DOHH2 (cell line): ENCODE data around the gene ARHGAP22.

Experiments
- H3F3A ChIP-seq: fragments of 200-600 bp; sonication (generic), shearing (Covaris generic); 2 replicates; pipeline ENCODE4 v1.6.0; 2016; ENCODE audit warnings: antibody characterized with exemption, mild to moderate bottlenecking; ENCODE audit not compliant: control insufficient read depth, insufficient read depth
- H3K27ac ChIP-seq: fragments of 200-600 bp; sonication (generic); 2 replicates; pipeline ENCODE4 v1.5.1; 2014; ENCODE audit warnings: low read depth, mild to moderate bottlenecking, low read length, moderate library complexity
- H3K27me3 ChIP-seq: fragments of 200-600 bp; sonication (generic); 2 replicates; pipeline ENCODE4 v1.6.1; 2014; ENCODE audit warnings: mild to moderate bottlenecking, low read length, mixed read lengths; ENCODE audit not compliant: control insufficient read depth
- H3K36me3 ChIP-seq: fragments of 200-600 bp; sonication (generic); 2 replicates; pipeline ENCODE4 v1.6.1; 2014; ENCODE audit warnings: mild to moderate bottlenecking, low read length, moderate library complexity, mixed read lengths; ENCODE audit not compliant: control insufficient read depth
- H3K4me1 ChIP-seq: fragments of 200-600 bp; sonication (generic); 2 replicates; pipeline ENCODE4 v1.6.1; 2014; ENCODE audit warnings: mild to moderate bottlenecking, low read length, mixed read lengths; ENCODE audit not compliant: control insufficient read depth
- H3K4me2 ChIP-seq: fragments of 200-600 bp; sonication (generic); 2 replicates; pipeline ENCODE4 v1.6.0; 2014; ENCODE audit warnings: mild to moderate bottlenecking, low read length, moderate library complexity
- H3K4me3 ChIP-seq: fragments of 200-600 bp; sonication (generic); 2 replicates; pipeline ENCODE4 v1.5.1; 2014; ENCODE audit warnings: mild to moderate bottlenecking, low read length, mixed read lengths
- H3K79me2 ChIP-seq: fragments of 200-600 bp; sonication (generic); 2 replicates; pipeline ENCODE4 v1.6.1; 2014; ENCODE audit warnings: mild to moderate bottlenecking, low read length, mixed read lengths; ENCODE audit not compliant: control insufficient read depth
- H3K9me2 ChIP-seq: fragments of 200-600 bp; sonication (generic); replicated peaks from 2 replicates; pipeline ENCODE4 v1.6.1; 2014; ENCODE audit warnings: mild to moderate bottlenecking, low read length, mixed read lengths; ENCODE audit not compliant: control insufficient read depth
- H3K9me3 ChIP-seq: fragments of 200-600 bp; sonication (generic); 2 replicates; pipeline ENCODE4 v1.6.1; 2014; ENCODE audit warnings: antibody characterized with exemption, low read length, mixed read lengths; ENCODE audit not compliant: control insufficient read depth, insufficient read depth
- H4K20me1 ChIP-seq: fragments of 200-600 bp; sonication (generic); 2 replicates; pipeline ENCODE4 v1.6.0; 2014; ENCODE audit warnings: low read depth, mild to moderate bottlenecking, antibody characterized with exemption, low read length, moderate library complexity; ENCODE audit not compliant: control insufficient read depth, insufficient read depth
- EZH2phosphoT487 ChIP-seq: fragments of 200-600 bp; sonication (generic); IDR thresholded peaks from 2 replicates; pipeline ENCODE4 v1.6.1; 2017; ENCODE audit warnings: borderline replicate concordance, mild to moderate bottlenecking, antibody characterized with exemption, low read length, moderate library complexity, mixed read lengths
- TF ChIP-seq, protein P1 (sequence below): fragments of 200-600 bp; sonication (generic); IDR thresholded peaks from one replicate; pipeline ENCODE4 v1.5.1; 2014; ENCODE audit warnings: antibody characterized with exemption, mild to moderate bottlenecking, low read depth, low read length; ENCODE audit not compliant: poor library complexity, severe bottlenecking

The ARHGAP22 gene

DNA sequence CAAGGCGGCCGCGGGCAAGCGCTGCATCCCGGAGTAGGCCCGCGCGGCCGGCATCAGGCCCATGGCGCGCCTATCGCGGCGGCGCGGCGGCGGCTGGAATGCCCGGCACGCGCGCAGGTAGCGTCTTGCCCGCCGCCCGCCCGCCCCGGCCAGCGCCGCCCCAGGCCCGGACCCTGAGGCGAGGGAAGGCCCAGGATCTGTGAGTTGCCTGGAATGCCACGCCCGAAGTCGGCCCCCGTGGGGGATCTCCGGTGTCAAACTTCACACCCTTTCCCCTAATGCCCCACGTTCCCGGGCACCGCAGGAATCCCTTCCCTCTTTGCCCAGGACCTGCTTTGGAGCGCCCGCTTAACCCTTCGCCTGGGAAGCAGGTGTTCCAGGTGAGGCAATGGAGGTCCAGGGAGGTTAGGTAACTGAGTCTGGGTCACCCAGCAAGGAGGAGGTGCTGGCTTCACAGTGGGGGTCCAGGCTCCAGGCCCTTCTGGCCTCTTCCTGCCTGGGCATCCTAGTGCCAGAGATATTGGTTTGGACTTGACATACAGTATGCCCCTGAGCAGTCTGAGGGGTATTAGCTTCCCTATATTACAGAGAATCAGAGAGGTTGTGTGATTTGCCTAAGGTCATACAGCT lies 138.1 kb downstream of the ARHGAP22 start:
- no peaks in the 10 kb centered on the region for H3K4me1 ChIP-seq
- no peak overlapping the region for H3K4me3 ChIP-seq
- no peaks in the 10 kb centered on the region for H3F3A ChIP-seq
- H3K27ac ChIP-seq = no peak overlapping the region
- no peaks in the 10 kb centered on the region for H3K27me3 ChIP-seq
- no peaks in the 10 kb centered on the region for H4K20me1 ChIP-seq
- no peaks in the 10 kb centered on the region for H3K9me3 ChIP-seq
- no peak for TF ChIP-seq EZH2phosphoT487
- TF ChIP-seq, protein P1, sequence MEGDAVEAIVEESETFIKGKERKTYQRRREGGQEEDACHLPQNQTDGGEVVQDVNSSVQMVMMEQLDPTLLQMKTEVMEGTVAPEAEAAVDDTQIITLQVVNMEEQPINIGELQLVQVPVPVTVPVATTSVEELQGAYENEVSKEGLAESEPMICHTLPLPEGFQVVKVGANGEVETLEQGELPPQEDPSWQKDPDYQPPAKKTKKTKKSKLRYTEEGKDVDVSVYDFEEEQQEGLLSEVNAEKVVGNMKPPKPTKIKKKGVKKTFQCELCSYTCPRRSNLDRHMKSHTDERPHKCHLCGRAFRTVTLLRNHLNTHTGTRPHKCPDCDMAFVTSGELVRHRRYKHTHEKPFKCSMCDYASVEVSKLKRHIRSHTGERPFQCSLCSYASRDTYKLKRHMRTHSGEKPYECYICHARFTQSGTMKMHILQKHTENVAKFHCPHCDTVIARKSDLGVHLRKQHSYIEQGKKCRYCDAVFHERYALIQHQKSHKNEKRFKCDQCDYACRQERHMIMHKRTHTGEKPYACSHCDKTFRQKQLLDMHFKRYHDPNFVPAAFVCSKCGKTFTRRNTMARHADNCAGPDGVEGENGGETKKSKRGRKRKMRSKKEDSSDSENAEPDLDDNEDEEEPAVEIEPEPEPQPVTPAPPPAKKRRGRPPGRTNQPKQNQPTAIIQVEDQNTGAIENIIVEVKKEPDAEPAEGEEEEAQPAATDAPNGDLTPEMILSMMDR = no peak
- no peaks in the 10 kb centered on the region for H3K9me2 ChIP-seq
- no peaks in the 10 kb centered on the region for H3K36me3 ChIP-seq
- no peak overlapping the region for H3K4me2 ChIP-seq
- no peaks in the 10 kb centered on the region for H3K79me2 ChIP-seq

DNA sequence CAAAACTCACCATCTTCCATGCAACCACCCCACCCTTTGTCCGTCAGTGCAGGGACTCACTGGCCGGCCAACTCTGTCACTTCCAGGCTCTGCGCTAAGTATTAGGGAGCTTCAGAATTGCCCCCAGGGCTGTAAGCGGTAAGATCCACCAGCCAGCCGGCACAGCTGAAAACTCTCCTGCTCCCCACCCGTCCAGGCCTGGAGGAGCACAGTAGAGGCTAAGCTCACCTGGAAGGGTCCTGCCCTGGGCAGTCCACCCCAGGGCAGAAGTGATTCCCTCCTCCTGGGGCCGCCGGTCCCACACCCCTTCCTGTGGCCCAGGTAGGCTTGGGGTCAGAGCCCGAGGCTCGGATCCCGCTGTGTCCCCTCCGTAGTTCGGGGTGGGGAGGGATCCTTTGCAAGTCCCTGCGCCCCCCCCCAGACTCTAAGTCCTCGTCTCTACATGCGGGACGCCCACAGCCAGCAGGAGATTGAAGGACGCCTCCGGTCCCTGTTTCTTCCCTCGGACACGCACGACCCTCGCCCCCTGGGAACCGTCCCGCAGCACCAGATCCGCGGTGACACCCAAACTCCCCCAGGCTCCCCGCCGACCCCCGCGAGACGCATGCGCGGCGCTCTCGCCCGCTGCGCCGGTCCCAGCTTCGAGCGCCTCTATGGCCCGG lies 138.9 kb downstream of the ARHGAP22 start:
- H3K79me2 ChIP-seq = no peaks in the 10 kb centered on the region
- H4K20me1 ChIP-seq = no peaks in the 10 kb centered on the region
- H3K4me2 ChIP-seq = no peak overlapping the region
- no peaks in the 10 kb centered on the region for H3K4me1 ChIP-seq
- H3K4me3 ChIP-seq = no peak overlapping the region
- H3K27ac ChIP-seq = no peak overlapping the region
- H3F3A ChIP-seq = no peaks in the 10 kb centered on the region
- H3K36me3 ChIP-seq = no peaks in the 10 kb centered on the region
- H3K27me3 ChIP-seq = no peaks in the 10 kb centered on the region
- H3K9me3 ChIP-seq = no peaks in the 10 kb centered on the region
- no peak for TF ChIP-seq EZH2phosphoT487
- TF ChIP-seq, protein P1 = no peak
- H3K9me2 ChIP-seq = no peaks in the 10 kb centered on the region

DNA sequence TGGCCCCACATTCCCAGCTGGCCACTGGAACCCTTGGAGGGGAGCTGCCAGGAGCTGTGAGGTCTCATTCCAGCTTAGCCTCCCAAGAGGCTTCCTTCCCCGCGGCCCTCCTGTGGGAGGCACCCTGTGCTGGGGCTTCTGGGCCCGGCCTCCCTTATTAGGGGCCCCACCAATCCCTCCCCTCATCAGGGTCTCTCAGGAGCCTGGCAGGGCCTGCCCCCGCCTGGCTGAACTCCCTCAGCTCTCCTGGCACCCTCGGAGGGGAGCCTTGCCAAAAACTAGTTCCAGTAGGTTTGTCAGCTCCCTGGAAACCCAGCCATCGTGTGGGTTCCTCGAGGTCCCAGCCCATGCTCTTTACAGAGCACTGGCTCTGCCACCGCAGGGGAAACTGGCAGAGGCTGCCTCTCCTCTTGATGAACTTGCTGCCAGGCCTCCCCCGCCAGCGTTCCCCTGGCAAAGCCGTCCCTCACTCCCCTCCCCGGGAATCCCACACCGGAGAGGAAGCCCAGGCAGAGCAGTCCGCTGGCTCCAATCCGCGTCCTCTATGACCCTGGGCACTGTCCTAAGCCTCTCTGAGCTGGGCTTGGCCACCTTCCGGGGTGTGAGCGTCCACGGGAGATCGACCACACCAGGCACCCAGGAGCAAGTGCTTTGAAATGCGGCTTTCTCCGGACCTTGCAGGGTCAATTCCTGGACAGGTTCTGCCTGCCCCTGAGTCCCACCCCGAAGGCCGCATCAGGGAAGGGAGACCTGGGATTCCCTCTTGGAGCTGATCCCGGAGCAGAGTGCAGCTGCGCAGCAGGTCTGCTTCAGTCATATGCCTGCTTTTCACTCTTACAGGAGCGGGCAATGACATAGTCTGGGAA lies 139.8 kb downstream of the ARHGAP22 start:
- Histone ChIP-seq H3K27ac (no peak overlapping the region), H3K27me3 (no peaks in the 10 kb centered on the region), H3K4me1 (no peaks in the 10 kb centered on the region)

More for the DNA sequence above, 139.8 kb downstream of the ARHGAP22 start:
- Histone ChIP-seq H3K4me2 (no peak overlapping the region), H3F3A (no peaks in the 10 kb centered on the region), H3K36me3 (no peaks in the 10 kb centered on the region), H4K20me1 (no peaks in the 10 kb centered on the region), H3K79me2 (no peaks in the 10 kb centered on the region), H3K9me2 (no peaks in the 10 kb centered on the region), H3K9me3 (no peaks in the 10 kb centered on the region), H3K4me3 (no peak overlapping the region)
- no peak for TF ChIP-seq EZH2phosphoT487
- TF ChIP-seq, protein P1 = no peak
